NT2/D1 (cell line): ENCODE results near the gene SLC2A6.

Experiments
- DNase-seq: peaks from one replicate; pipeline ENCODE4 v3.0.0-alpha.2; 2011; ENCODE audit warnings: low read depth, low spot score
- H3K27me3 ChIP-seq: 2 replicates; pipeline ENCODE4 v1.6.0; 2011; ENCODE audit warnings: mild to moderate bottlenecking; ENCODE audit not compliant: insufficient read length, insufficient read depth
- H3K36me3 ChIP-seq: 2 replicates; pipeline ENCODE4 v1.6.1; 2011; ENCODE audit warnings: mild to moderate bottlenecking, low read length, mixed read lengths; ENCODE audit not compliant: insufficient read depth, insufficient read length
- H3K4me1 ChIP-seq: 2 replicates; pipeline ENCODE4 v1.5.1; 2011; ENCODE audit not compliant: insufficient read depth, insufficient read length
- H3K4me3 ChIP-seq: 2 replicates; pipeline ENCODE4 v1.5.1; 2011; ENCODE audit warnings: low read depth; ENCODE audit not compliant: insufficient read length
- H3K9ac ChIP-seq: 2 replicates; pipeline ENCODE4 v1.6.0; 2011; ENCODE audit warnings: low read depth; ENCODE audit not compliant: insufficient read length
- H3K9me3 ChIP-seq: 2 replicates; pipeline ENCODE4 v1.5.1; 2011; ENCODE audit warnings: mild to moderate bottlenecking, low read length; ENCODE audit not compliant: insufficient read depth
- SUZ12 ChIP-seq: IDR thresholded peaks from 2 replicates; pipeline ENCODE4 v1.6.1; 2011; ENCODE audit not compliant: insufficient read length, insufficient read depth; ENCODE audit errors: extremely low read depth
- YY1 ChIP-seq: IDR thresholded peaks from 2 replicates; pipeline ENCODE4 v1.6.1; 2011; ENCODE audit not compliant: insufficient read length, insufficient read depth
- ZNF274 ChIP-seq: IDR thresholded peaks from 2 replicates; pipeline ENCODE4 v1.6.1; 2011; ENCODE audit warnings: mild to moderate bottlenecking, low read depth, low read length

The SLC2A6 gene

DNA sequence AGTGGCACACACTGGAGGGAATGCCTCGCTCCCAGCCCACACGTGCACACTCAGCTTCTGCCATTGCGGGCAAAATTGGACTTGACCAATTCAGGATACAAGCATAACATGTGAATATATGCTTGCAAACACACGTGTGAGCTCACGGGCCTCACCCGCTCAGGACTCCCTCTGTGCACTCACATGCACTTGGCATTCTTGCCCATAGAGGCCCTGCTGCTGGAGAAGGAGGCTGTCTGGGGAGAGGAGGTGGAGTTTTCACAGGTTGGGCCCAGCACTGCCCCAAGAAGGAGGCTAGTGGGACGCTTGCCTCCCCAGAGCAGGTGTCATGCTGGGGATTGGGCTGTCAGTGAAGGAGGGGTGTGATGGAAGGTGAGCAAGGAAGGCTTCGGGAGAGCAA is 44.2 kb upstream of the SLC2A6 start:
- H3K27me3 ChIP-seq, result peaks cover 3% of the 10 kb centered on the region
- TF ChIP-seq YY1, result no peak
- TF ChIP-seq ZNF274, result no peak
- TF ChIP-seq SUZ12, result no peak
- no peaks in the 10 kb centered on the region for H3K36me3 ChIP-seq
- no peak for DNase-seq
- no peak overlapping the region for H3K9ac ChIP-seq
- H3K4me1 ChIP-seq, result peaks cover 27% of the 10 kb centered on the region
- no peak overlapping the region for H3K4me3 ChIP-seq
- H3K9me3 ChIP-seq, result no peaks in the 10 kb centered on the region

DNA sequence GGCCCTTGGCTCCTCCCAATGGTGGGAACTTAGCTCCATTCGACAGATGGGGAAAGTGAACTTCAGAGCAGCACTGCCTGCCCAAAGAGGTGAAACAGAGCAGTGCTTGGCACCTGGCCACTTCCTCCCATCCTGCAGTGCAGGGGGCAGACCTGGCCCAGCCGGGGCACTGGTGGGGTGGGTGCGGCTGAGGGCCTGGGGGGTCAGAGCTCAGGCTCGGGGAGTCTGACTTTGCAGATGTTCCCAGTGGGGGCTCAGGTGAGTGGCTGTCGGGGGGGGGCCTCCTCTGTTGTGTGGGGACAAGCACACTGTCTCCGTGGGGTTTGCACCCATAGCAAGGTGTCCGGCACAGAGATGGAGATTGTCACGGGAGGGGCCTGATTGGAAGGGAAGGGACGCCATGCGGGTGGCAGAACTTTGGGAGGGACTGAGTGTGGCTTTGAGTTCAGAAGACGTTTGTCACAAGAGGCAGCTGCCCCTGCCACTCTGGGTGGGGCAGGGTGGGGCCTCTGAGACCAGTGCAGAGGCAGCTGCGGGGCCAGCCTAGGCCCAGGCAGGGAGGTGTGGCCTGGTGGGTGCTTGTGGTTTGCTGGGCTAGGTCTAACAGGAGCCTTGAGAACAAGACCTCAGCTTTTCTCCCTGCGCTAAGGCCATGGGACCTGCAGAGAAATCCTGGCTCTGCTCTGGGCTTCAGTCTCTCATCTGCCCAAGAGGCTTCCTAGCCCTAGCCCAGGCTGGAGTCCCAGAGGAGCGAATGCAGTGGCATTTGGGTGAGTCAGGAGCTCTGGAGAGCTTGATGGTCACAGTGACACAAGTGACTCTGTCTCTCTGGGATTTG is 43.4 kb upstream of the SLC2A6 start:
- Histone ChIP-seq H3K36me3 (no peaks in the 10 kb centered on the region), H3K4me1 (peaks cover 20% of the 10 kb centered on the region), H3K9ac (no peak overlapping the region), H3K9me3 (no peaks in the 10 kb centered on the region), H3K27me3 (no peaks in the 10 kb centered on the region), H3K4me3 (no peak overlapping the region)
- DNase-seq, result no peak
- TF ChIP-seq SUZ12, result no peak
- TF ChIP-seq YY1, result no peak
- no peak for TF ChIP-seq ZNF274

GRCh38 chr9:133521122-133522072 is 42.5 kb upstream of the SLC2A6 start:
- Histone ChIP-seq H3K36me3 (no peaks in the 10 kb centered on the region), H3K4me3 (no peak overlapping the region), H3K27me3 (no peaks in the 10 kb centered on the region), H3K4me1 (peaks cover 13% of the 10 kb centered on the region), H3K9me3 (no peaks in the 10 kb centered on the region), H3K9ac (no peak overlapping the region)
- TF ChIP-seq YY1 (no peak), SUZ12 (no peak), ZNF274 (no peak)
- DNase-seq, result no peak

- Histone ChIP-seq H3K4me3 (no peak overlapping the region), H3K4me1 (peaks cover 14% of the 10 kb centered on the region), H3K9ac (no peak overlapping the region), H3K27me3 (no peaks in the 10 kb centered on the region), H3K9me3 (no peaks in the 10 kb centered on the region), H3K36me3 (no peaks in the 10 kb centered on the region)
- no peak for DNase-seq
- TF ChIP-seq YY1 (no peak), ZNF274 (no peak), SUZ12 (no peak)
These were observed 41.4 kb upstream of the SLC2A6 start for GRCh38 chr9:133520121-133520835.

- Histone ChIP-seq H3K4me3 (no peak overlapping the region), H3K9ac (no peak overlapping the region), H3K36me3 (no peaks in the 10 kb centered on the region), H3K27me3 (no peaks in the 10 kb centered on the region), H3K4me1 (peaks cover 14% of the 10 kb centered on the region), H3K9me3 (no peaks in the 10 kb centered on the region)
- no peak for TF ChIP-seq YY1
- TF ChIP-seq SUZ12, result no peak
- TF ChIP-seq ZNF274, result no peak
- DNase-seq, result no peak
These were observed 40.8 kb upstream of the SLC2A6 start for GRCh38 chr9:133519693-133520092.

GRCh38 chr9:133518706-133519449 is 40.0 kb upstream of the SLC2A6 start:
- Histone ChIP-seq H3K27me3 (no peaks in the 10 kb centered on the region), H3K4me3 (no peak overlapping the region), H3K9ac (no peak overlapping the region), H3K9me3 (no peaks in the 10 kb centered on the region), H3K36me3 (no peaks in the 10 kb centered on the region), H3K4me1 (peaks cover 14% of the 10 kb centered on the region)
- TF ChIP-seq ZNF274 (no peak), SUZ12 (no peak), YY1 (no peak)
- DNase-seq, result no peak
